Measurements from ENCODE around the gene MRPS6.

MRPS6 gene

DNA sequence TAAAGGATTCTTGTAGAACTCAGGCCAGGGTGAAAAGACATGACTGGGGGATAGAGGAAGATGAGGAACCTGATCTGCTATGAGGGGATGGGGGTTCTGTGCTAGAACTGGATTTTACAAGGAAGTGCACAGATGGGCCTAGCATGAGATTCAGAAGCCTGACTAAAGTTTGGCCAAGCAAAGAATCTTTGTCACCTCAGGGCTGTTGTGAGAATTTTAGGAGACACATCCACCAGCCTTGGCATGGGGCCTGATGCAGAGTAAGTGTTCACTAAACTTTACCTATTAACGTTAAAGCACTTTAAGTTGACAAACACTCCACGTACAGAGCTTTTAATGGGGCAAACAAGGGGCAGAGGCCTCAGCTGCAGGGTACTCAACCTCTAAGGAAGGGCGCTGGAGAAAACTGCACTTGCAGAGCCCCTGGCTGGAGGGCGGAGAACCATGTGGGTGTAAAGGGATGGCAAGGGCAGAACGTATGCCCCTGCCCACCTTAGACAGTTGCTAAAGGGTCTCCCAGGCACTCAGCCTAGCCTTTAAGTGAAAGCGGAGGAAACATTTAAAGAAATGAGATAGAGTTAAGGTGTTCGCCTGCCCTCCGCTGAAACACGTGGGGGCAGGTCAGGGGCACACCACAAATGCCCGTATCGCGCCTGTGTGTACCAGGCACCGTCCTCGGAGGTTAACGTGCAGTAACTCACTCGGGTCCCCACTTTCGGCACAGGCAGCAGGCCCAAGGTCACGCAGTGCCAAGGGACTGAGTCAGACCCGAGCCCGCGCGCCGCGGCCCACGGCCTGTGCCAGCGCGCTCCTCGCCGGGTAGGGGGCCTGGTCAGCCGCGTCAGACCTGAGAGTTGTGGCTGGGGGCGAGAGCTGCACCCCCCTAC is 990 bp upstream of the MRPS6 start:
- DNase-seq = no peak

DNA sequence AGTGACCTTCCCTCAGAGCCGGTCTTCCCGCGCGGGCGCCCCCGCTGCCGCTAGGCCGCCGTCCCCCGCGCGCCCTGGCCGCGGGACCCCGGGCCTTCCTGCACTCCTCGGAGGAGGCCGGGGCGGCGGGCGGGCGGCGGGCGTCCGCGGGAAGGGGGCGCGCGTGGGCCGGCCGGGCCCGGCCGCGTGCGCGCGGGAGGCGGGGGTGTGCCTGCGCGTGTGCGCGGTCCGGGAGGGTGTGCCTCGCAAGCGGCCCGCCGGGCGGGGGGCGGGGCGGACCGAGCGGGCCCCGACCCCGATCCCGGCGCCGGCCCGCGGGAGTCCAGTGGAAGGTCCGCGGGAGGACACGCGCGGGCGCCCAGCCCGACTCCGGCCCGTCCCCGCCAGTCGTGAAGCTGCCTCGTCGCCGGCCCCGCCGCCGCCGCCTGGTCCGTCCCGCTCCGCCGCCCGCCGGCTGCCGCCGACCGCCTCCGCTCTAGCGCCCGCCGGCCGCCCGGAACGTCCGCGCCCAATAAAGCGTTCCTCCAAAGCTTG is 438 bp downstream of the MRPS6 start:
- DNase-seq = peak; percentile 18

DNA sequence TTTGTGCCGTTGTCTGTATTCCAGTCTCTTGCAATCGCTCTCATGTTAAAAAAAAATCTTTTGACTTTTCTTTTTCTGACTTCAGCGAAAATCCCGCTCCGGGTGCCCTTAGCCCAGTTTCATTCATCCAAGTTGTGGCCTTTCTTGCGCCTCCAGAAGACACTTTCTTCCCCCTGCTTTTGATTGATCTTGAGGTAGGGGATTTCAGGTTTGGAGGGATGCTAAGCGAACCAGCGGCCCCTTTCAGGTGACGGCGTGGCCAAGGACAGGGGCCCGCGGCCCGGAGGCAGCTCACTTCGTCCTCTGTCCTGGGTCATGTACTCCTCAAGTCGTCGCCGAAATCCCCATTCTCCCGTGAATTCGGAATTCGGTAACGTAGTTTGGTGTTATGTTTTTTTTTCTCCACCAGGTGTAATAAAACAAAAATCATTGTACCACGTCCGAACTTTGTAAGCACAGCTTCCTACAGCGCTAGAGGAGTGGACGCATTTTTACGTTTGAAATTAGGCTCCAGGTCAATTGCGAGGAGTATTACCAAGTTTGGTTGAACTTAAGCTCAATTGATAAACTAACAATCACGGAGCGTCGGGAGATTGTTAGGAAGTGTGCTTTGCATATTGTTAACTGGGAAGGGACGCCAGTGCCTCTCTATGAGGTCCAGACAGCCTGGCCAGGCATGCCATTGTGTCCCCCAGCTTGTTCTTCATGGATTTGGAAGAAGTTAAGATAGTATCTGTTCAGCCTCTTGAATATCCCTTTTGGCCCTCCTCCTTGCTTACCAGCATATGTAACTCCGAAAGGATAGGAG is 1.1 kb downstream of the MRPS6 start:
- DNase-seq = no peak

DNA sequence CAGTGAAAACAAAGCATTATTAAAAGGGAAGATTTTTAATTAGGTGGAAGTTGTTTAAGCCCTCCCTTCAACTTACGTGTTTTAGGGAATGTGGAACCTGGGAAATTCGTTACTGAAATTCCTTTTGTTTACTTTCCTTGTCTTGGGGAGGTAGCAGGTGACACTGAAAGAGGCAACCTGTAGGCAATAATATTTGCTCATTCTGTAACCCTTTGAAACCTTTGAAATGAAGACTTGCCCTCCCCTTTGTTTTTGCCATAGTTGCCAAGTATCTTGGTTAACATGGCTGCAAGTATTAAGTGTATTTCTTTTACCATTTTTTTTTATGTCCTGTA is 1.7 kb downstream of the MRPS6 start:
- DNase-seq = no peak

DNA sequence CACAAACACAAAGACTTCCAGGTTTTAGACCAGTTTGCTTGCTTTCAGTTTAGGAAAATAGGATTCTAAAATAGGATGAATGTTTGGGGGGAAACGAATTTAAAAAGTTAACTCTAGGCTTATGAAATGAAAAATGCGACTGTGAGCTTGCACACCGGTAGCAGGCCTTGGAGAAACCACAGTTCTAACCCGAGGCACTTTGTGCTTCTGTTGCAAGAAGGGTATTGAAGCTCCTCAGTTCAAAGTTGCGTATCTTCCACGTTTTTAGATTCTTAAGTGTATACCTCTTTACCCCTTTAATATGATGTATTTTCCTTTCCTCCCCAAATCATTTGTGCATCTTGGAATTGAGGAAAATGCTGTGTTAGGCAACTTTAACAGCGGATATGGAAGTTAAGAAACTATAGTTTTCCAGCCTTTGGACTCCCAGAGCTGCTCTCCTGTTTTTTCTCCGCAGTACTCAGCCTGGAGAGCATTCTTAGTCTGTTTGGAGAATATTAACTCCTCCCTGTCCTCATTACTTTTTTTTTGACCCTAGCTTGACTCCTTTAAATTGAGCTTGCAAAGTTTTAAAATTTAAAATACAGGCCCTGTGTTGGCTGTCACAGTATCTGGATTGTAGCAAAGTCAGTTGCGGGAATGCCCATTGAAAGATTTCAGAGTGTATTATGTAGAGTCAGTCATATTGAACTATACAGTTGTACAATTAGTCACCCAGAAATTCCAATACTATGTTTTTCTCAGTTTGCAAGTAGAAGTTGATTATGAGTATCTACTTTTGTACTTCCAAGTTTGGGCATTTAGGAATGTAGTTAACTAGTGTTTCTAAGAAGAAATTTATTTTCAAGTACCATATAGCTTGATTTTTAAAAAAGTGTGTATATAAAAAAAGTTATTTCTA is 2.6 kb downstream of the MRPS6 start:
- DNase-seq = no peak

DNA sequence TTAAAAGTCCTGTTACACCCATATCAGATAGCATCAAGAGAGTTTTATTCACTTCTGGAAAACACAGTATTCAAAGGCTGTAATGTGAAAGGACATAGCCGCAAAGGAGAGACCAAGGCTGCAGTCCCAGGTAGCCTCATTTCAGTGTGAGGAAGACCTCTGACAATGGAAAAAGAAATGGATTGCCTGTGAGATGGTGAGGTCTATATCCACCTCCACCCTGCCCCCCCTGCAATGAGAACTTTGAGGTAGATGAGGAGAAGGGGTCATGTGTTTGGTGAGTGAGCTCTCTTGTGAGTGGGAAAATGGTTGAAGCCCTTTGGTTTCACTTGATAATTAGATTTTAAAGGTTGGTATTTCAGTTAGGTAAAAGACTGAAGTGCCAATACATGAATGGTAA is 3.5 kb downstream of the MRPS6 start:
- no peak for DNase-seq

DNA sequence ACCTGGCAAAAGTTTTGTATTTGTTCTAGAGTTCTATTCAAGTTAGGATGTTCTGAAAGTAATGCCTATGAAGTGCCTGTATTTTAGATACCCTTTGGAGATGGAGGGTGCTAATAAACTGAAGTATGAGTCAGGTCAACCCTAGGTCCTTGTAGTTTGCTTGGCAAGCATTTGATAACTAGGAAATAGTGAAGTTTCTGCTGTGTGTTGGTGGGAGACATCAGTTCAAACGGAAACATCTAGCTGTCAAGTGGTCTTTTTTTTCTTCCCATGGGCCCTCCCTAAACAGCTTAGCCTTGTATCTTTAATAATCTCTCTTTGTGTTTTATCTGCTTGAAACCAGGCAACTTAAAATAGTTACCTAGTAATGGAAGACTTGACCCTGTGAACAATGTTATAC is 4.5 kb downstream of the MRPS6 start:
- DNase-seq = no peak

DNA sequence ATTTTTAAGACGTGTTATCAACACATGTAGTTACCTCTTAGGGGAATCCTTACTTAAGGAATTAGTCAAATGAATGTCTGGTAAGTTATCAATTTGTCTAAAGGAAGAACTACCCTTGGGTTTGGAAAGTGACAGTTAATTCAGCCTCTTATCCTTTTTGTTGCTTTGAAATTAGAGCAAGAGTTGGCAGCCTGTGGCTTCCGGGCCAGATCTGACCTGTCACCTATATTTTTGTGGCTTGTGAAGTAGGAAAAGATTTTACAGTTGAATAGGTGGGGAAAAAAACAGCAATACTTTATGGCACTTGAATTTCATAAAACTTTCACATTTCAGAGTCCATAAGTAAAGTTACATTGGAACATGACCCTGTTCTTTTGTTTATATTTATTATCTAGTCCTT is 5.5 kb downstream of the MRPS6 start:
- no peak for DNase-seq

DNA sequence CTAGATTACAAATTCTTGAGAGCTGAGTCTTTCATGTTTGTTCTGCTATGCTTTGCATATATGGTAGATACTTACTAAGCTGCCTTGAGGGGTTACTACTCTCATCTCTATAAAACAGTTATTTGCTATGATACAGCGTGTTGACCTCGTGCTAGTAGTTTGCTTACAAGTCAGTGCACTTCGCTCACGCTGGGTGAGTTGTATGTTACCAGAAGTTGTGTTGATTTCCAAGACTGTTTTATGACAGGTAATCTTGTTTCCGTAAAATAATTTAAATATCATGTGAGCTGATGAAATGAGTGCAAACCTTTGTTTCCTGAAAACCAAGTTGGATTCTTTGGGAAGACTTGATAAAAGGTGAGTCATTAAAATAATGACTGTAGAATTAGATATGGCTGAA is 7.3 kb downstream of the MRPS6 start:
- no peak for DNase-seq

DNA sequence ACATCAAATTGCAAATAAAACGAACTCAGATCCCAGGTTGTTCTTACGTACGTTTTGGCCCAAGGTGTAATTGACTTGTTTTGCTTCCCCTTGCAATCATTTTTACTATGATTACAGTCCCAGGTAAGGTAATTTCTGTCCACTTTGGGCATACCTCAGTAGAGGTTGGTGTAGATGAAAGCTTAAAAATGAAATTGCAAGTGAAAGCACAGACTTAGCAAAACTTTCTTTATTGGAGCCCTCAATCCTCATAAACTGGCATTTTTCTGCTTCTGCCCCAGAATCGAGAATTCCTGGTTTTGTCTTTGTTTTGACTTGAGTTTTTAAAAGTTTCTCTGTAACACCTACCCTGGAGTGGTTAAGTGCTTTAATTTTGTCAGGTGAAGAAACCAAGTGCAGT is 9.4 kb downstream of the MRPS6 start:
- DNase-seq = no peak

DNA sequence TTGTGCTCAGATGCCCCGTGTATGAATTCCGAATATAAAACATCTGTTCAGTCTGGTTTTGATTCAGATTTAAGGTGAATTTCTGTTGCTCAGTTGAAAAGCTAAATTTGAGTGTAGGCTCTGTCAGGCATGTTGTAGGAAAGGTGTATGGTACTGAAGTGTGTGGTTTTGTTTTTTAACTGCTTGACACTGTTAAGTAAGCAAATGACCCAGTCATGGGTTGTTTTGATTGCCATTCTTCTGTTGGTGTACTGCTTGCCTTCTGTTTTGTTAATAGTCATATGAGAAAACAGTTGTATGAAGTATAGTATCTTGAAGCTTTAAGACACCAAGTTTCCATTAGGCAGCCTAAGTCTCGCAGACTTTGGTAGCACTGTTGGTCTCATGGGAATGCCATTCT is 10.0 kb downstream of the MRPS6 start:
- DNase-seq = no peak

DNA sequence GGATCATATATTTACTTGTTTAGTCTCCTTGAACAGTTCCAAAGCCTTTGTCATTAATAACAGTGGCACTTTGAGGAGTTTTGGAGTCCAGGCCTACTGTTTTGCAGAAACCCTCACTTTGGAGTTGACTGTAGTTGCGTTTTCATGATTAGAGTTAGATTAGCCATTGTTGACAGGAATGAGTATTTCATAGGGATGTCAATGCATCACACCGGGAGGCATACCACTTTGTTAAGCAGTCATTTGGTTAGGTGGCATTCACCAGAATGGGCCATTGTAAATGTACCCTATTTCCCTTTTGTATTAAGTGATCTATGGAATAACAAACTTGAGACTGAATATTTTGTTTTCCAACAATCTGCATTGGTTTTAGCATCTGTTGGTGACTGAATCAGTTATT is 11.8 kb downstream of the MRPS6 start:
- DNase-seq = no peak

DNA sequence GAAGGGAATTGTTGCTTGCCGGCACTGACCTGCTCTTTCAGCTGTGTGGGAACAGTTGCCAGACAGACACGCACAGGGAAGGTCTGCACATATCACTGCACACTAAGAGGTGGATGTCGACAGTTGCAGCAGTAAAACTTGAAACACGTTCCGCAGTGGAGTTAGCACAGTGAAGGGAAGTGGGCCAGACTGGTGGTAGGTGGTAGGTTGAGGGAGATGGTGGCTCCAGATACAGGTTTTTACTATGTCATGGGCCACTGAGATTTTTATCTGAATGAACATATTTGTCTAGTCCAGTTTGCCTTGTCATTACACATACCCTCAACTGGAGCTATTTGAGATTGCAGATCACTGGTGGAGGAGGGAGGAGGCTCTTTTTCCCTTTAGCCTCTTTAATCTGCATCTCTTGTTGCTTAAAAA is 13.5 kb downstream of the MRPS6 start:
- no peak for DNase-seq

DNA sequence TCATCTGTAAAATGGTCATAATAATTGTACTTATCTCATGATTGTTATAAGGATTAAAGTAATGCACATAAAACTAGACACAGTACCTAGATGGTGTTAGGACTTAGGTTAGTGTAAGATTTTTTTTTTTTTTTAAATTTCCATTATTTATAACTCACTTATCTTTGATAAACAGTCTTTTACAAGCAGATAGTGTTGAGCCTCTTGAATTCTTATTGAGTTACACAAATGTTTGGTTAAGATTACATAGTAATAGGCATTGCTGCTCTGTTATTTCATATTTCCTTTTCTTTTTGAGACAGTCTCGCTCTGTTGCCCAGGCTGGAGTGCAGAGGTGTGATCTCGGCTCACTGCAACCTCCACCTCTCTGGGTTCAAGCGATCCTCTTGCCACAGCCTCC is 15.4 kb downstream of the MRPS6 start:
- no peak for DNase-seq

DNA sequence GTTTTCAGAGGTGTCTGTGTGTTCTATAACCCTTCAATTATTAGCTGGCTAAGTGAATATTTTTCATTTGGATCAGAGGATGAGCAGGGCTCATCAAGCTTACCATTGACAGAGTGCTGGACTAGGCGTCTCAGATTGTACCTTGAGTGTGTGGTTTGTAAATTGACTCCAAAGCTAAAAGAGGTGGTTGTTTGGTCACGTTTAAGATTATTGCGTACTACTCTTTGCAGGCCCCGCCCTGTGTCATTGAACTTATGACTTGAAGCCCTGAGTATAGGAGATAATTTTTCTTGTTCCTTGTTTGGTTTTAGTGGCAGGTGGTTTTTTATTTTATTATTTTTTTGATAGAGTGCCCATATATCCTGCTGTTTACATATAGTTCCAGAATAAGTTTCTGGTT is 17.7 kb downstream of the MRPS6 start:
- DNase-seq = no peak

DNA sequence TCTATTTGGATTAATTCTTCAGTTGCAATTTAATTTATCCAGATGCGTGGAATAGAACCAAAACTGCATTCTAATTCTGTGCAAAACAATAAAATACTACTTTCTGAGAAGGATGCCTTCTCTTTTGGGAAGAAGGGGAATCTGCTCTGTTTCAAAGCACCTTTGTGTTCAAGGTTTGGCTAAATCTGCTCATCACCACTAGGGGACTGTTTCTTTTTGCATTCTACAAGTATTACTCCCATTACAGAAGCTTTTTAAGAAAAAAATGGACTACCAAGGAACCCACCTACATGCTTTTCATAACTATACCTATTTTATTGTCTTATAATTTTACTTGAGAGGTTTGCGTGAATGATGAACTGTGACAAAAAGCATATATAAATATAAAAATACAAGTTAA is 18.2 kb downstream of the MRPS6 start:
- DNase-seq = no peak

DNA sequence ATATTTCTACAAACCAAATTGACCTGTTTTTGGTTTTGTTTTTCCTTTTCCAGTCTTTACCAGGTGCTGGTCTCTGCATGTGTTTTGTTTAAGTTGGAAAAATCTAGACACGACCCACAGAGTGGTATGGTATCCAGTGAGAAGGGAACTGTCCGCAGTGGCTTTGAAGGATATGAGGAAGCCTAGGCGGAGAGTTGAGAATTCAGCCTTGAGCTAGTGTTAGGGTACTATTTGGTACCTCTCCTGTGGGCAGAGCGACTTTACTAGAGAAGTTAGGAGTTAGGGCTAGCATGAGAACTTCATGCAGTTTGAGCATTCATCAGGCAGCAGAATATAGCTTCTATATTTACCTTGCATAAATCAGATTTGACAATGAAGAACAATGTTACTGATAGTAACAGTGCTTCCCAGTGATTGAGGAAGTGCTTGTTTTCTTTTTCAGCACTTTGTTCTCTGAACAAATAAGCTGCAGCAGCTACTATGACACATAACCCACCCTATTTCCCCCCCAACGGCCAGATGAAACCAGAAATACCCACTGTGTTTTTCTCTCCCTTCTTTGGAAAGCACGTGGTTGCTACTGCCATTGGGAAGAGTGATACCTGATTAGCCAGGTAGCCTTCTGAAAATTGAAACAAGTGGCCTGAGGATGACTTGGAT is 19.0 kb downstream of the MRPS6 start:
- DNase-seq = no peak

DNA sequence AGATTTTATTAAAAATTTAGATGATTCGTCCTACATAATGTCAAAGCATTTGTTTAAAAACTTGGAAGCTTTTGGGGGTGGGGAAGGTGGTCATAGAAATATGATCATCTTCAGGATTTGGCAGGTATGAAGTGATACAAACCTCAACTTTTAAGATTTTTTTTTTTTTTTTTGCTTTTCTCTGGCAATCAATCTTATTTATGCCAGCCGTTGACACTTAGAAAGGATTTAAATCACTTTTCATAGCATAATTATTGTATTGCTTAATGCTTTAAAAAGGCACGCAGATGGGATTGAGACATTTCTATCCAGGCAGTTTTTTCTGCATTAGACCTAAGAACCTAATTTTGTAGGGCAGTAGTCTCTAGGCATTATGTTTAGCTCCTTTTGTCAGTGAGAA is 19.7 kb downstream of the MRPS6 start:
- no peak for DNase-seq

DNA sequence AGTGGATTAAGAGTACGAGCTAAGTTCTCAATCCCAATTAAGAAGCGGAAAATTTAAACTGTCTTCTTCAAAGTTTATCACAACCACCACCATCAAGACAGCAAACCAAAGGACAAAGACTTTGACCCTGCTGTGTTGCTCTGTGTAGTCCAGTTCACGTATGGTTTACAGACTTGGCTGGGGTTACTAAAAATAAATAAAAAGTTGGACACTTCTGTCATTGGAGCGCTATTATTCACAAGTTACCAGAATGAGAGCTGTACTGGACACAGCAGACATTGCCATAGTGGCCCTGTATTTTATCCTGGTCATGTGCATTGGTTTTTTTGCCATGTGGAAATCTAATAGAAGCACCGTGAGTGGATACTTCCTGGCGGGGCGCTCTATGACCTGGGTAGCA is 21.6 kb downstream of the MRPS6 start:
- DNase-seq = no peak

DNA sequence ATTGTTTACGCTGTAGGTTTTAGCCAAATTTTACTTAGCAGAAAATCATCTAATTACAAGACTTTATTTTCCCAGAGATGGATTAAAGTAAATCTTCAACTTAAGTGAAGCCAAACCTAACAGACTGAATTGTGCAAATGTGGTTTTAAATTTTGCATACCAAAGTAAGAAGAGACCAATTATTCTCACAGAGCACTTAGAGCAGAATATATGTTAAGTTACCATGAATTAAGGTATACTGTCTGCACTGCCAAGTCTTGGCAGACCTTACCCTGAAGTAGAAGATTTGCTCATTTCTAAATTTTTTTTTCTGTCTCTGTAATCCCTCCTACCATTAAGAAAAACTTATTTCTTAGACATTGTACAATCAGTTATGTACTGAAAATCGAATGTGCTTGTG is 24.1 kb downstream of the MRPS6 start:
- no peak for DNase-seq

DNA sequence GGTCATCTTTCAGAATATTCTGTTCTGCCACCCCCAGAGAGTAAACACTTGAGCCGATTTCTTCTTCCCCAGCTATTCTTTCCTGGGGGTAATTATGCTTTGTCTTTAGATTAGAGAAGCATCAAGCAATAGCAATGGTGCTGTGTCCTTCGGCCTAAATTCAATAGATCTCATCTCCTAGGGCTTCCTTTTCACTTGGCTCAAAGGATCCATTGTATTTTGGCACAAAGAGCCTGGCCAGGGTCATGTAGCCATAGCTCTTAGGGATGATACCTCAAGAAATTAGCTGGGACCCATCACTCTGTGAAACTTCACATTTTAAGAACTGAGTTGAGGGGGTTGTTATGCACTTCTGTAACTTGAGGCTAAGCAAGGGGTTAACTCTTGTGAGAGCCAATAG is 27.0 kb downstream of the MRPS6 start:
- DNase-seq = no peak

DNA sequence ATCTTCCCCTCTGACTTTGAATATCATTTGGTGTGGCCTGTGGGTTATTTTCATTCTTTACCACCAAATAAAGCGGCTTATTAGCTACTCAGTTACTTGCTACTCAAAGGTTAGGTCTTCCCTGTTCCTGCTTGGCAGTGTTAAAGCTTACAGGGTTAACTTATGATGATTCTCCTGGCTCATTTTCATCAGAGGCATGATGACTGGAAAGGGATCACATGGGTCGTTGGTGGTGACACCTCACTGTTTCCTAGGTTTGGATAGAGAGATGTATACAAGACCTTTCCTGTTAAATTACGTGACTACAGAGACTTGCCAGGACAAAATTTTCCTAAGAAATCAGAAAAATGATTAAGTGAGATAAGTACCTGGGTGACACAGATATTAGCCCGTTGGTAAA is 27.4 kb downstream of the MRPS6 start:
- DNase-seq = no peak

Data from GDM1 (cell line).